Osteocyte (in vitro differentiated cells): Measurements from ENCODE around the gene HOXA6. TPM values are rescaled to one million over a fixed set of nuclear protein-coding genes. Genes with fewer than 3 reads are reported as not detected.

Experiments used
- DNase-seq: peaks from one replicate; pipeline ENCODE4 v3.0.0; 2021; ENCODE audit warnings: mixed read lengths; ENCODE audit not compliant: unreplicated experiment; ENCODE audit errors: extremely low spot score
- H3K27ac Mint-ChIP-seq: one replicate; pipeline ENCODE4 v1.8.0; 2021; ENCODE audit warnings: mild to moderate bottlenecking, mixed read lengths; ENCODE audit not compliant: unreplicated experiment
- H3K27me3 Mint-ChIP-seq: one replicate; pipeline ENCODE4 v1.8.0; 2021; ENCODE audit warnings: mixed read lengths; ENCODE audit not compliant: unreplicated experiment
- H3K36me3 Mint-ChIP-seq: one replicate; pipeline ENCODE4 v1.8.0; 2021; ENCODE audit warnings: mixed read lengths; ENCODE audit not compliant: unreplicated experiment
- H3K4me1 Mint-ChIP-seq: one replicate; pipeline ENCODE4 v1.8.0; 2021; ENCODE audit warnings: mixed read lengths; ENCODE audit not compliant: unreplicated experiment
- H3K4me3 Mint-ChIP-seq: one replicate; pipeline ENCODE4 v1.8.0; 2021; ENCODE audit warnings: mild to moderate bottlenecking, moderate library complexity, mixed read lengths; ENCODE audit not compliant: unreplicated experiment
- H3K9me3 Mint-ChIP-seq: one replicate; pipeline ENCODE4 v1.8.0; 2021; ENCODE audit warnings: mixed read lengths; ENCODE audit not compliant: unreplicated experiment
- microRNA-seq: library from miRNA; unstranded; fragments of <30 nt; microRNA quantifications from one replicate; pipeline ENCODE4 v1.1.0, GENCODE V29; 2020; ENCODE audit not compliant: unreplicated experiment
- total RNA-seq: library from RNA; stranded (reverse); gene quantifications from 2 replicates; pipeline ENCODE4 v1.2.1, GENCODE V29; 2021
- TF ChIP-seq, protein P1 (sequence below): fragments of 200-600 bp; sonication (generic); IDR thresholded peaks from 2 replicates; pipeline ENCODE4 v1.5.0; 2021; ENCODE audit warnings: antibody characterized with exemption, mild to moderate bottlenecking, moderate library complexity

The HOXA6 gene
- total RNA-seq, 1 donor from 2014 or later = not detected

DNA sequence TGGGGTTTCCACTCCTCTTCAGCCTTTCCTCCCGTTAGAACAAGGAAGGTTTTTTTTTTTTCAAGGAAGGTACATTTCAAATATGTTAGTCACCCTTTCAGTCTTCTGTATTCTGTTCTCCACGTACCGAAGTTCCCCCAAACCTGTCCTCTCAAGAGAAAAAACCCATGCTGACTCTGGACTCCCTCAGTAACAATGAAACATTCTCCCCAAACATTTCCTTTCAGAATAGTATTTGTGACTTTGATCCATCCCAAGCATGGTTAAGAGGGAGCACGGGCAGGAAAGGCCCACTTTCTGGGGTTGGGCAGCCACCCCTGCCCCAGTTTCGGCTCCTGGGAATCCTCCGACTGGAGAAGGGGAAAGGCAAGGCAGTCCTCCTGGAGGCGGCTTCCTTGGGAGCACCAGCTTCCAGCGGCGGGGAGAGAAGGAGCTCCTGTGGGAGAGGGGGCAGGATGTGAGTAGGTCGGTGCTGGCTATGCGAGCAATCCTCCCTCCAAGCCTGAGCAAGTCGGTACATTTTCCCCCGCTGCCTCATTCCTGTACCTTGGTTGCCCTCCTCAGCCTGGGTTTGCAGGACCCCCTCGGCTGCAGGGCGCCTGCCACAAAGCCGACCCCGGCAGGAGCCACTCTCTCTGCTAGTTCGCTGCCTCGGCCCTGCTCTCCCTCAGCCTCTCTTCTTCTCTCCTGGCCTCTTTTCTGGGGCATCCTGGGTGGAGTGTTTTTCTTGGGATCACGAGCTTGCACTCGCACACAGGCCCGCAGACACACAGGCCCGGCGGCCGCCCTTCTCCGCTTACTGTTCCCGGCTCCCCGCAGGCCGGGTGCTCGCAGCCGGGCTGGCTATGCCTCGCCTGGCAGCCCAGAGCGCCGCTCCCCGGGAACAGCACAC is 49.6 kb downstream of the HOXA6 start:
- DNase-seq = no peak
- Mint-ChIP-seq H3K4me3 (peak overlapping the region; percentile 40), H3K4me1 (peaks cover 21% of the 10 kb centered on the region), H3K36me3 (peaks cover 2% of the 10 kb centered on the region), H3K27ac (no peak overlapping the region), H3K9me3 (no peaks in the 10 kb centered on the region), H3K27me3 (peaks cover 94% of the 10 kb centered on the region)
- TF ChIP-seq, protein P1, sequence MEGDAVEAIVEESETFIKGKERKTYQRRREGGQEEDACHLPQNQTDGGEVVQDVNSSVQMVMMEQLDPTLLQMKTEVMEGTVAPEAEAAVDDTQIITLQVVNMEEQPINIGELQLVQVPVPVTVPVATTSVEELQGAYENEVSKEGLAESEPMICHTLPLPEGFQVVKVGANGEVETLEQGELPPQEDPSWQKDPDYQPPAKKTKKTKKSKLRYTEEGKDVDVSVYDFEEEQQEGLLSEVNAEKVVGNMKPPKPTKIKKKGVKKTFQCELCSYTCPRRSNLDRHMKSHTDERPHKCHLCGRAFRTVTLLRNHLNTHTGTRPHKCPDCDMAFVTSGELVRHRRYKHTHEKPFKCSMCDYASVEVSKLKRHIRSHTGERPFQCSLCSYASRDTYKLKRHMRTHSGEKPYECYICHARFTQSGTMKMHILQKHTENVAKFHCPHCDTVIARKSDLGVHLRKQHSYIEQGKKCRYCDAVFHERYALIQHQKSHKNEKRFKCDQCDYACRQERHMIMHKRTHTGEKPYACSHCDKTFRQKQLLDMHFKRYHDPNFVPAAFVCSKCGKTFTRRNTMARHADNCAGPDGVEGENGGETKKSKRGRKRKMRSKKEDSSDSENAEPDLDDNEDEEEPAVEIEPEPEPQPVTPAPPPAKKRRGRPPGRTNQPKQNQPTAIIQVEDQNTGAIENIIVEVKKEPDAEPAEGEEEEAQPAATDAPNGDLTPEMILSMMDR = no peak

DNA sequence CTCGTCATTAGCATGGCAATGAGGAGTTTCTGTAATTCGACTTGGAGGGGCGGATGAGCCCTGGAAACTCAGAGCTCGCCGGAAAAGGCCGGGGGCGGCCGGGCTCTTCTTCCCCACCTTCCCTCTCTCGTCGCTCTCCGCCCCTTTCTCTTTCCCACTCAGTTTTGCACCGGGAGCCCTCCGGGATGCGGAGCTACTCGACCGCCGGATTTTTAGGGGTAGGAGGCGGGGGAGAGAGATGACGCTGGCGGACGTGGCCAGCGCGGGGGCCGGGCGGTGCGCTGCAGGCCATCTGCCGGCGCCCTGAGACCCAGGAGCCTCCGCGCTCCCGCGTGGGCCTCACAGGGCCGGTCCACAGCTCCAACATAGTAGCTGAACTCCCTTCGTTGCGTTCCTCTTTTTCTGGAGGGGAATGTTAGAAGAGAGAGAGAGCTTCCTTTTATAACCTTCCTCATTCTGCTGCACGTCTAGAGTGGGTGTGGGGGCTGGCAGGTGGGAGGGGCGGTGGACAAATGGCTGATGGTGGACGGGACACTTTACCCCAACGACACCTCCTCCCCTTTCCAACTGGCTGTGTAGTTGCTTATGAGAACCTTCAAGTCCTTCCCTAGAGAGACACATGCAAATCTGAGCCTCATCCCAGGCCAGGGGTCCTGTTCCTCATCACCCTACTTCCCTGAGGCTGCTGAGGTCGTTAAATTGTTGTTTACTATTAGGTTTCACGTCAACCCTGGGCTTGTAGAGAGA is 50.6 kb downstream of the HOXA6 start:
- H3K27me3 Mint-ChIP-seq = peaks cover 95% of the 10 kb centered on the region
- H3K4me1 Mint-ChIP-seq = peaks cover 19% of the 10 kb centered on the region
- DNase-seq = no peak
- TF ChIP-seq, protein P1 = no peak
- peak overlapping the region; percentile 72 for H3K4me3 Mint-ChIP-seq
- H3K27ac Mint-ChIP-seq = no peak overlapping the region
- H3K36me3 Mint-ChIP-seq = no peaks in the 10 kb centered on the region
- no peaks in the 10 kb centered on the region for H3K9me3 Mint-ChIP-seq

DNA sequence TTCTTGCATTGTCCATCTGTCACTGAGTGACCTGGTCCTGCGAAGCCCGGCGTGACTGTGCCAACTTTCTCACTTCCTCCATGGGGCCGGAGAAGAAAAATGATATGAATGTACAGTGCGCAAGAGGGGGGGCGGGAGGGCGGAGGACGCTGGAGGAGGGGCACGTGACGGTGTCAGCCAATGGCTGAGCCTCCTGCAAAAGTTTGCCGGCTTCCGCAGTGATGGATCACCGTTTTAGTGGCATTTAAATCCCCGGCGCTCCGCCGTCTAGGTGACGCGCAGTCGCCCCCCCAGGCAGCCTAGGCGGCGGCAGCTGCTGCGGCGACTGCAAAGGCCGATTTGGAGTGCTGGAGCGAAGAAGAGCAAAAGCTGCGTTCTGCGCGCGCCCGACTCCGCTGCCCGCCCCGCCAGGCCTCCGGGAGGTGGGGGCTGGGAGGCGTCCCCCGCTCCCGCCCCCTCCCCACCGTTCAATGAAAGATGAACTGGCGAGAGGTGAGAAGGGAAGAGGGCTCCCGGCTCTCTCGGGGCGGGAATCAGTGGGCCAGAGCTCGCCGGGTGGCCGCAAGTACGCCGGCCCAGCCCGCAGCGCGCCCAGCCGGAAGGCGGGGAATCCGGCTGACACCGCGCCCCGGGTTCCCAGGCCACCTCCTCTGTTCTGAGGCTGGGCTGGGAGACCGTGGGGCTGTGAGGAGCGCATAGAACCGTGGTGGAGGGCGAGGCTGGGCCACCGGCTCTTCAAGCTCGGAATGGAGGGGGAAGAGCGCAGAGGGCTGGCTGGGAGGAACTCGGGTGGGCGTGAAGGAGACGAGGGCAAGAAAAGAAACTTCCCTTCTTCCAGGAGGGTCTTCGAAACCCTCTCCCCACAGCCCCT is 51.4 kb downstream of the HOXA6 start, which contains the start of gene HOXA1:
HOXA1 (minus strand) TSS at position 104 of the 871 bp plus-strand sequence; CDS start at position 16, 88 bp downstream.
- Mint-ChIP-seq H3K4me1 (peaks cover 13% of the 10 kb centered on the region), H3K9me3 (no peaks in the 10 kb centered on the region), H3K27ac (no peak within 1 kb of the TSS), H3K36me3 (no peaks in the 10 kb centered on the region), H3K27me3 (peaks cover 95% of the 10 kb centered on the region), H3K4me3 (peak within 1 kb of the TSS; percentile 72)
- TF ChIP-seq, protein P1 = no peak
- no peak for DNase-seq

Small RNA genes within 50 kb of the gene (microRNA-seq; reads per million reads assigned to microRNA genes)
- gene MIR196B = 1.6 reads per million

Other genes with a start within 250 kb of the HOXA6 start
- gene HOXA1, start 51.8 kb downstream of the HOXA6 start, total RNA-seq = not detected in 2 replicates
- not detected in 2 replicates for gene HOXA2, start 45.1 kb downstream of the HOXA6 start, total RNA-seq
- not detected in 2 replicates for gene HOXA4, start 17.0 kb downstream of the HOXA6 start, total RNA-seq
- not detected in 2 replicates for gene HOXA5, start 4.1 kb downstream of the HOXA6 start, total RNA-seq
- not detected in 2 replicates for gene HOXA3, start 4.8 kb upstream of the HOXA6 start, total RNA-seq
- not detected in 2 replicates for gene HOXA7, start 8.9 kb upstream of the HOXA6 start, total RNA-seq
- not detected in 2 replicates for gene HOXA9, start 17.8 kb upstream of the HOXA6 start, total RNA-seq
- gene HOXA10, start 26.5 kb upstream of the HOXA6 start, total RNA-seq = not detected in 2 replicates
- gene HOXA11, start 37.5 kb upstream of the HOXA6 start, total RNA-seq = not detected in 2 replicates
- not detected in 2 replicates for gene HOXA13, start 52.3 kb upstream of the HOXA6 start, total RNA-seq
- not detected in 2 replicates for gene EVX1, start 95.0 kb upstream of the HOXA6 start, total RNA-seq